Smooth muscle cell (in vitro differentiated cells): ENCODE results near the gene FAM110C. TPM values are rescaled to one million over a fixed set of nuclear protein-coding genes. Genes with fewer than 3 reads are reported as not detected.

Experiments used
- DNase-seq: peaks from one replicate; lab custom pipeline; 2025; ENCODE audit not compliant: unreplicated experiment; lab: John Stamatoyannopoulos, UW
- H2AFZ ChIP-seq: fragments of 200-600 bp; sonication (generic); 2 replicates; pipeline ENCODE4 v1.6.0; 2016; ENCODE audit warnings: antibody characterized with exemption, low read depth, mild to moderate bottlenecking
- H3F3A ChIP-seq: fragments of 200-600 bp; sonication (generic); 2 replicates; pipeline ENCODE4 v1.6.0; 2017; ENCODE audit warnings: antibody characterized with exemption, low read depth
- H3K27ac ChIP-seq: fragments of 200-600 bp; sonication (generic); 2 replicates; pipeline ENCODE4 v1.5.1; 2016; ENCODE audit warnings: low read depth, mild to moderate bottlenecking
- H3K27me3 ChIP-seq: fragments of 200-600 bp; sonication (generic); 2 replicates; pipeline ENCODE4 v1.6.1; 2016; ENCODE audit warnings: low read depth, mild to moderate bottlenecking
- H3K36me3 ChIP-seq: fragments of 200-600 bp; sonication (generic); 2 replicates; pipeline ENCODE4 v1.5.1; 2016; ENCODE audit warnings: low read depth
- H3K4me1 ChIP-seq: fragments of 200-600 bp; sonication (generic); 2 replicates; pipeline ENCODE4 v1.5.1; 2016; ENCODE audit warnings: low read depth
- H3K4me2 ChIP-seq: fragments of 200-600 bp; sonication (generic); 2 replicates; pipeline ENCODE4 v1.6.0; 2016; ENCODE audit warnings: mild to moderate bottlenecking
- H3K4me3 ChIP-seq: fragments of 200-600 bp; sonication (generic); 2 replicates; pipeline ENCODE4 v1.5.1; 2016; ENCODE audit warnings: mild to moderate bottlenecking
- H3K79me2 ChIP-seq: fragments of 200-600 bp; sonication (generic); 2 replicates; pipeline ENCODE4 v1.6.0; 2016; ENCODE audit warnings: low read depth, mild to moderate bottlenecking
- H3K9ac ChIP-seq: fragments of 200-600 bp; sonication (generic); 2 replicates; pipeline ENCODE4 v1.6.0; 2016; ENCODE audit warnings: low read depth
- H3K9me3 ChIP-seq: fragments of 200-600 bp; sonication (generic); replicated peaks from 2 replicates; pipeline ENCODE4 v1.5.1; 2016; ENCODE audit warnings: low read depth
- H4K20me1 ChIP-seq: fragments of 200-600 bp; sonication (generic); 2 replicates; pipeline ENCODE4 v1.6.0; 2016; ENCODE audit warnings: low read depth
- WGBS: methylation state at CpG from one replicate; pipeline ENCODE4 v1.1.7; 2016; ENCODE audit warnings: low lambda C conversion rate; 5-methylcytosine and 5-hydroxymethylcytosine counted together
- polyA plus RNA-seq: library from polyadenylated mRNA; unstranded; fragments of >200 nt; fragmentation: Nextera tagmentation; extraction: Ambion mirVana; gene quantifications from 2 replicates; pipeline ENCODE4 v1.2.1, GENCODE V29; 2016
- total RNA-seq: library from RNA; depleted of rRNA; stranded (reverse); fragments of >200 nt; gene quantifications from 2 replicates; pipeline ENCODE4 v1.2.3, GENCODE V29; 2014
- TF ChIP-seq, protein P1 (sequence below): fragments of 200-600 bp; sonication (generic); IDR thresholded peaks from 2 replicates; pipeline ENCODE4 v1.5.1; 2017; ENCODE audit warnings: borderline replicate concordance, mild to moderate bottlenecking, antibody characterized with exemption; ENCODE audit not compliant: insufficient read depth, poor library complexity, severe bottlenecking

The FAM110C gene
- total and polyA plus RNA-seq, 2 experiments from 2014 or later = 0.16 to 2.3 TPM

DNA sequence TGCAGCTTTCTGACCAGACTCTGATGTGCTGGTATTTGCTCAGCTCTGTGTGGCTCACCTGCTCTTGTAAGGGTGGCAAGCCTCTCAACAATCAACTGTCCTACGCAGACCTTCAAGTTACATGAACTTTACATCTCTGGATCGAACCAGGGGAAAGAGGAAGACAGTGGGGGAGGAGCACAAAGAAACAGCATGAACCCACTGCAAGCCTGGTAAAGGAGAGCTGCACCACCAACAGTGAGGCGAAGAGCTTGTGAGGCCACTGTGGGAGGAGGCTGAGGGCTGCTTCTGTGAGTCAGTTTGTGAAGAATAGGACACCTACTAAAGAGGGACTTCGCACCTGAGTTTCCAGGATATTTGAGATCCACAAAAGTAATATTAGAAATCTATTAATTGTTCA lies 18.8 kb upstream of the FAM110C start:
- Histone ChIP-seq H3K79me2 (no peaks in the 10 kb centered on the region), H2AFZ (no peak overlapping the region), H3K27me3 (no peaks in the 10 kb centered on the region), H3K9ac (no peak overlapping the region), H3K4me3 (no peak overlapping the region), H3K9me3 (no peaks in the 10 kb centered on the region), H3K4me2 (no peak overlapping the region), H4K20me1 (no peaks in the 10 kb centered on the region), H3K36me3 (no peaks in the 10 kb centered on the region), H3K27ac (no peak overlapping the region), H3F3A (no peaks in the 10 kb centered on the region), H3K4me1 (no peaks in the 10 kb centered on the region)
- TF ChIP-seq, protein P1, sequence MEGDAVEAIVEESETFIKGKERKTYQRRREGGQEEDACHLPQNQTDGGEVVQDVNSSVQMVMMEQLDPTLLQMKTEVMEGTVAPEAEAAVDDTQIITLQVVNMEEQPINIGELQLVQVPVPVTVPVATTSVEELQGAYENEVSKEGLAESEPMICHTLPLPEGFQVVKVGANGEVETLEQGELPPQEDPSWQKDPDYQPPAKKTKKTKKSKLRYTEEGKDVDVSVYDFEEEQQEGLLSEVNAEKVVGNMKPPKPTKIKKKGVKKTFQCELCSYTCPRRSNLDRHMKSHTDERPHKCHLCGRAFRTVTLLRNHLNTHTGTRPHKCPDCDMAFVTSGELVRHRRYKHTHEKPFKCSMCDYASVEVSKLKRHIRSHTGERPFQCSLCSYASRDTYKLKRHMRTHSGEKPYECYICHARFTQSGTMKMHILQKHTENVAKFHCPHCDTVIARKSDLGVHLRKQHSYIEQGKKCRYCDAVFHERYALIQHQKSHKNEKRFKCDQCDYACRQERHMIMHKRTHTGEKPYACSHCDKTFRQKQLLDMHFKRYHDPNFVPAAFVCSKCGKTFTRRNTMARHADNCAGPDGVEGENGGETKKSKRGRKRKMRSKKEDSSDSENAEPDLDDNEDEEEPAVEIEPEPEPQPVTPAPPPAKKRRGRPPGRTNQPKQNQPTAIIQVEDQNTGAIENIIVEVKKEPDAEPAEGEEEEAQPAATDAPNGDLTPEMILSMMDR = no peak
- DNase-seq = no peak
- 75% methylated on average over 4 of the region's 4 CpGs for WGBS

DNA sequence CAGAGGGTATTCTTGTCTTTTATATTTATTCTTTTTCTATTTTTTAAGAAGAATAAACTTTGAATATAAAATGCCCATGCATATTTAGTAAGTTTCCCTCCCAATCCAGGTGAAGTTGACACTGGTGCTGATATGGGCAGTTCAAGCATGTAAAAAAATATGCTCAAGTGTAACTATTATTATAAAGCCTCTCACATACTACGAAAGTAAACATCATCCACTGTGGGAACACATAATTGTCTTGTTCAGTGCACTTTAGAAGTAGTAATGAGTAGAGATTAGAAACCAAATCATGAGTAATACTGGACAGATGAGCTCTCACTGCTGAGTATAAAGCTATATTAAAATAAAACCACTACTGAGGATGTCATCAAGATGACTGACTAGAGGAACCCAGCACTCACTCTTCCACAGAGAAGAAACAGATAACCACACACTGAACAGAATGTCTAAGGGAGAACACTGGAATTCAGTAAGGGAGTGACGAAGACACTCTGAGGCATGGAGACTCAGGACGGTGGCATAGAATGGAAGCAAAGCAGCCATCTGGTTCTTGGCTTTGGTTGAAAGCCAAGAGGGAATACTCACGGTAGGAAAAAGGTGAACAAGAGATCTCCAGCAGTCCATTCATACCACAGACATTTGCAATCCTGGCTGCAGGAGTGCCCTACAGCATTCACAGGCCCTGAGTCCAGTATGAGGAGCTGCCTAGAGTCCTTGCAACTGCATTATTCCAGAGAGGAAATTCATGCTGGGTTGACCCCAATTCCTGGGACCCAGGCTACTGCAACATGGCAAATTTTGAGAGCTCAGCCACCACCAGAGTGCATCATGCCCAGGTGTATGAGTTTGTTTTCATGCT lies 9.5 kb upstream of the FAM110C start:
- no peak overlapping the region for H2AFZ ChIP-seq
- no peak for DNase-seq
- no peak overlapping the region for H3K27ac ChIP-seq
- 81% methylated on average over 4 of the region's 4 CpGs for WGBS
- no peaks in the 10 kb centered on the region for H3K79me2 ChIP-seq
- H3K27me3 ChIP-seq = no peaks in the 10 kb centered on the region
- H3F3A ChIP-seq = no peaks in the 10 kb centered on the region
- H3K4me3 ChIP-seq = no peak overlapping the region
- no peaks in the 10 kb centered on the region for H3K9me3 ChIP-seq
- TF ChIP-seq, protein P1 = no peak
- H3K9ac ChIP-seq = no peak overlapping the region
- H3K4me2 ChIP-seq = no peak overlapping the region
- no peaks in the 10 kb centered on the region for H3K36me3 ChIP-seq
- H4K20me1 ChIP-seq = no peaks in the 10 kb centered on the region
- no peaks in the 10 kb centered on the region for H3K4me1 ChIP-seq

- no peak overlapping the region for H2AFZ ChIP-seq
- H3F3A ChIP-seq = no peaks in the 10 kb centered on the region
- 82% methylated on average over 2 of the region's 2 CpGs for WGBS
- no peak overlapping the region for H3K4me2 ChIP-seq
- H3K36me3 ChIP-seq = no peaks in the 10 kb centered on the region
- no peak overlapping the region for H3K4me3 ChIP-seq
- DNase-seq = no peak
- no peaks in the 10 kb centered on the region for H4K20me1 ChIP-seq
- H3K27ac ChIP-seq = no peak overlapping the region
- H3K4me1 ChIP-seq = no peaks in the 10 kb centered on the region
- TF ChIP-seq, protein P1 = no peak
- no peaks in the 10 kb centered on the region for H3K9me3 ChIP-seq
- no peaks in the 10 kb centered on the region for H3K79me2 ChIP-seq
- no peak overlapping the region for H3K9ac ChIP-seq
- H3K27me3 ChIP-seq = peaks cover 24% of the 10 kb centered on the region
These were observed 5.3 kb upstream of the FAM110C start for GRCh38 chr2:51613-52012.

DNA sequence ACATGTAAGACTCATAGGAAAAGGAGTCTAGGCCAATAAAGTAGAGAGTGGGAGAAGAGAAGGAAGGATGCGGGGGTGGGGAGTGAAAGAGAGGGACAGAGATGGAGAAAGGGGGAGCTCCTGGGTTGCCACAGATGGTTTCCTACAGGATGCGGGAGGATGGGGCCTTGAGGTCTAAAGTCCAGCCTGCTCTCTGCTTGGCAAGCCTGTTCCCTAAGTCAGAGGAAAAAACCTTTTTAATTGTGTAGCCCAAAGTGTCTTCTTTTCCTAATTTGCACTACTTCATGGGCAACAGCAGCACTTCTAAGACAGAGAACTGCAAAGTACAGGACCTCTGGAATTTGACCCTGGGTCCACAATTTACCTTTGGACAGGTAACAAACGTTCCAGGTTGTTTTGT lies 1.4 kb upstream of the FAM110C start:
- no peak overlapping the region for H3K27ac ChIP-seq
- 69% methylated on average over 3 of the region's 3 CpGs for WGBS

More for the DNA sequence above, 1.4 kb upstream of the FAM110C start:
- TF ChIP-seq, protein P1 = no peak
- H3K9ac ChIP-seq = no peak overlapping the region
- no peaks in the 10 kb centered on the region for H3F3A ChIP-seq
- H3K4me1 ChIP-seq = peaks cover 3% of the 10 kb centered on the region
- H3K36me3 ChIP-seq = no peaks in the 10 kb centered on the region
- H3K4me3 ChIP-seq = no peak overlapping the region
- H3K9me3 ChIP-seq = no peaks in the 10 kb centered on the region
- H3K27me3 ChIP-seq = peaks cover 59% of the 10 kb centered on the region
- no peak for DNase-seq
- no peaks in the 10 kb centered on the region for H4K20me1 ChIP-seq
- H3K79me2 ChIP-seq = no peaks in the 10 kb centered on the region
- H3K4me2 ChIP-seq = no peak overlapping the region
- H2AFZ ChIP-seq = no peak overlapping the region
